ENCODE data around the gene COX20.
A peak's percentile ranks its signal among the peaks of the same experiment; 100 is the strongest.

COX20 gene

GRCh38 chr1:244854166-244854565 is 18.7 kb downstream of the COX20 start:
- DNase-seq = no peak

- no peak for DNase-seq
Measured at GRCh38 chr1:244854865-244855578, 19.6 kb downstream of the COX20 start.

GRCh38 chr1:244857761-244858160 is 22.3 kb downstream of the COX20 start:
- no peak for DNase-seq

- DNase-seq = no peak
Measured at GRCh38 chr1:244858357-244858756, 22.9 kb downstream of the COX20 start.

- no peak for DNase-seq
Measured at GRCh38 chr1:244860078-244860477, 24.6 kb downstream of the COX20 start.

- DNase-seq = no peak
Measured at GRCh38 chr1:244860914-244861610, 25.6 kb downstream of the COX20 start.

- DNase-seq = no peak
Measured at GRCh38 chr1:244861683-244862082, 26.2 kb downstream of the COX20 start.

GRCh38 chr1:244862354-244862698 is 26.9 kb downstream of the COX20 start:
- DNase-seq = no peak

GRCh38 chr1:244862699-244863490 is 27.4 kb downstream of the COX20 start:
- DNase-seq = peak; percentile 74

GRCh38 chr1:244863491-244864252 is 28.2 kb downstream of the COX20 start:
- no peak for DNase-seq

GRCh38 chr1:244864253-244865027 is 29.0 kb downstream of the COX20 start, which contains the start of gene HNRNPU:
Gene HNRNPU (minus strand): TSS chr1:244864543. CDS start chr1:244864307, 236 bp downstream.
- DNase-seq = peak; percentile 88

- no peak for DNase-seq
Measured at GRCh38 chr1:244865028-244865371, 29.5 kb downstream of the COX20 start.

- no peak for DNase-seq
Measured at GRCh38 chr1:244865820-244866219, 30.4 kb downstream of the COX20 start.

- no peak for DNase-seq
Measured at GRCh38 chr1:244866355-244866754, 30.9 kb downstream of the COX20 start.

- DNase-seq = no peak
Measured at GRCh38 chr1:244868484-244869363, 33.3 kb downstream of the COX20 start.

GRCh38 chr1:244869364-244869827 is 33.9 kb downstream of the COX20 start:
- DNase-seq = no peak

- DNase-seq = no peak
Measured at GRCh38 chr1:244869950-244870349, 34.5 kb downstream of the COX20 start.

- DNase-seq = no peak
Measured at GRCh38 chr1:244874974-244875579, 39.6 kb downstream of the COX20 start.

GRCh38 chr1:244876228-244876910 is 40.9 kb downstream of the COX20 start:
- DNase-seq = no peak

GRCh38 chr1:244878681-244879080 is 43.2 kb downstream of the COX20 start:
- no peak for DNase-seq
